ENCODE data around the gene BCORL1. TPM values are rescaled to one million over a fixed set of nuclear protein-coding genes. Genes with fewer than 3 reads are reported as not detected.

BCORL1 gene
- total RNA-seq, 4 donors from 2014 or later = 7.4 to 16.5 (median 11.5) TPM

DNA sequence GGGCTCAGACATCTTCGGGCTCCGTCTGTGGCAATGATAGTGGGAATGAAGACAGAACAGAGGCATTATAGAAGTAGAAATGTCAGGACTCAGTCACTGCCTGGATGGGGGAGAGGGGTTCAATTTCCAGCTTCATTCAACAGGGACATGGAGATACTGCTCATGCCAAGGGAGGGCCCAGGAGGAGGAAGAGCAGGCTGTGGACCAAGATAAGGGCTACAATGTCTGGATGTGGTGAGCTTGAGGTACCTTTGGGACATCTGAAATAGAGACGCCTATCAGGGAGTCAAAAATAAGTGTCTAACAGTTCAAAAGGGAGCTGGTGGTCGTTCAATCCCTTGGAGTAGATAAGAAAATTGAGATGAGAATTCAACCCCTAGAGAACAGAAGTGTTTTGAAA lies 93.3 kb downstream of the BCORL1 start:
- H3K9me3 ChIP-seq = no peaks in the 10 kb centered on the region
- TF ChIP-seq POLR2A (IDR thresholded peaks at IDR 0.05) (no peak), CTCF (IDR thresholded peaks at IDR 0.05) (no peak)
- H3K27ac ChIP-seq = no peak overlapping the region
- no peak overlapping the region for H3K4me3 ChIP-seq
- DNase-seq = no peak
- peaks cover 0 to 16% (median 0%) of the 10 kb centered on the region in 3 donors for H3K36me3 ChIP-seq
- no peaks in the 10 kb centered on the region for H3K27me3 ChIP-seq
- no peaks in the 10 kb centered on the region for H3K4me1 ChIP-seq

- Histone ChIP-seq H3K27me3 (no peaks in the 10 kb centered on the region), H3K9me3 (no peaks in the 10 kb centered on the region), H3K27ac (peak overlapping the region in 1 of 4 donors; percentile 10), H3K4me1 (peaks cover 0 to 22% (median 10%) of the 10 kb centered on the region in 4 donors), H3K36me3 (no peaks in the 10 kb centered on the region), H3K4me3 (no peak overlapping the region)
- TF ChIP-seq POLR2A (IDR thresholded peaks at IDR 0.05) = no peak
- TF ChIP-seq CTCF (IDR thresholded peaks at IDR 0.05) = peak; percentile 48 to 82 (median 69)
- peak in 2 of 3 donors; percentile 60 to 86 for DNase-seq
Observed at GRCh38 chrX:130079824-130080406, 97.5 kb downstream of the BCORL1 start.

DNA sequence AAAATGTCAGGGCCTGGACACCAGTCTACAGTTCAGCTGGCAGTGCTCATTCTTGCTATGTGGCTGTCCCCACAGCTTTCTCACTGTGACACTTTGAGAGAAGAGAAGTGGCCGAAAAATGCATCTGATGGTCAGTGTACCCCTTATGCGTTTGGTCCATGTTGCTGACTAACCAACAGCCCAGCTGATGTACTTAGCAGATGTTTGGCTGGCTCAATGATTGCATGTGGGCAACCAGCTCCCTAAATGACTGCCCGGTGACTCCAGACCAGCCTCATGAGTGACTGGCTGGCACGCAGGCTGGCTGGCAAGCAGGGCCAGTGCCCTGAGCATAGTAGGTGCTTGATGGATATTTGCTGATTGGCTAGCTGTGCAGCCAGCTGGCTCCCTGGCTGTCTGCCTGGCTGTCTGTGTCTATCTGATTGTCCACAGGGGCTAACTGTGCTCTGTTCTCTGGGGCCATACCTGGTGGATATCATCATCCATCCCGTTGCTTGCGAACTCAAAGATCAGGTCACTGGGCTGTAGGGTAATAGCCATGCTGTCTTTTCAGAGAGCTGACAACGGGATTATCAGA lies 98.4 kb downstream of the BCORL1 start:
- Histone ChIP-seq H3K27ac (peak overlapping the region in 1 of 4 donors; percentile 10), H3K4me1 (peaks cover 0 to 23% (median 13%) of the 10 kb centered on the region in 4 donors), H3K9me3 (no peaks in the 10 kb centered on the region), H3K27me3 (no peaks in the 10 kb centered on the region), H3K36me3 (no peaks in the 10 kb centered on the region), H3K4me3 (no peak overlapping the region)
- DNase-seq = no peak
- TF ChIP-seq POLR2A (IDR thresholded peaks at IDR 0.05) = no peak
- TF ChIP-seq CTCF (IDR thresholded peaks at IDR 0.05) = no peak

DNA sequence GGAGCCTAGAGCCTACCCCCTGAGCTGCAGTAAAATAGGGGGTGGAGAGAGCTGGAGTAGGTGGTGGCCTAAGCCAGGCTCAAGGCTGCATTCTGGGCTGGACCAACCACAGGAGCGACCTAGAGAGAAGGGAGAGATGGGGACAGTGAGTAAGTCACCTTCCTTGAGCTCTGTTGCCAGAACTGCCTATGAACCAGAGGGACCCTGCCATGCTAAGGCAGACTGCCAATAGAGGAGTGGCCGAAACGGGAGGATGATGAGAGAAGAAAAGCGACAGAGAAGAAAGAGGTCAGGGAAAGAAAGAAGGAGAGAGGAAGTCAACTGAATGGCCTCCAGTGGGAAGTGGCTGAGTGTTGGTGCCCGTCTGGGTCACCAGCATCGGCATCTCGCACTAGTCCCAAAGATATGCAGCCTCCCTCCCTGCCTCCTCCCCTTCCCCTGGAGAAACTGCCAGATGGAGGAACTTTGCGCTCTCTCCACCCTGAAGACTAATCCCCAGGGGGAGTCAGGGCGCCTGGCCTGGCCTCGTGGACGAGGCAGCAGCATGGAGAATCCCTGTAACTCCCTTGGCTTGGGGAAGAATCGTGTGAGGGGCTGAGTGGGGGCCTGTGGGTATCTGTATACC lies 99.1 kb downstream of the BCORL1 start:
- no peak for DNase-seq
- Histone ChIP-seq H3K9me3 (no peaks in the 10 kb centered on the region), H3K4me1 (peaks cover 0 to 29% (median 14%) of the 10 kb centered on the region in 4 donors), H3K27ac (peak overlapping the region; percentile 32 to 81 (median 70)), H3K4me3 (peak overlapping the region in 1 of 4 donors; percentile 29), H3K36me3 (no peaks in the 10 kb centered on the region), H3K27me3 (no peaks in the 10 kb centered on the region)
- TF ChIP-seq POLR2A (IDR thresholded peaks at IDR 0.05) = no peak
- TF ChIP-seq CTCF (IDR thresholded peaks at IDR 0.05) = no peak

- Histone ChIP-seq H3K36me3 (no peaks in the 10 kb centered on the region), H3K4me3 (peak overlapping the region; percentile 10 to 34 (median 26)), H3K9me3 (no peaks in the 10 kb centered on the region), H3K27ac (peak overlapping the region; percentile 32 to 81 (median 70)), H3K27me3 (no peaks in the 10 kb centered on the region), H3K4me1 (peaks cover 0 to 32% (median 14%) of the 10 kb centered on the region in 4 donors)
- peak in 2 of 3 donors; percentile 69 to 75 for DNase-seq
- TF ChIP-seq POLR2A (IDR thresholded peaks at IDR 0.05) (no peak), CTCF (IDR thresholded peaks at IDR 0.05) (peak; percentile 37 to 54 (median 46))
Observed at GRCh38 chrX:130082244-130083106, 100.0 kb downstream of the BCORL1 start.

All from Peyer's patch (tissue), 4 donors.